Skeletal muscle cell (primary cell): Measurements from ENCODE around the gene PLCB1.

ENCODE experiments used
- DNase-seq: peaks from one replicate; pipeline ENCODE4 v3.0.0-alpha.2; 2010; ENCODE audit warnings: low read depth
- H3K4me3 ChIP-seq: 2 replicates; pipeline ENCODE4 v1.5.1; 2011; ENCODE audit warnings: low read depth, mild to moderate bottlenecking, control low read depth, low read length, moderate library complexity

The PLCB1 gene

GRCh38 chr20:8271727-8272126 lies 139.7 kb downstream of the PLCB1 start:
- DNase-seq, result no peak
- no peak overlapping the region for H3K4me3 ChIP-seq

- H3K4me3 ChIP-seq, result no peak overlapping the region
Measured at GRCh38 chr20:8272766-8273165, 140.7 kb downstream of the PLCB1 start.

GRCh38 chr20:8284902-8285301 lies 152.8 kb downstream of the PLCB1 start:
- no peak for DNase-seq
- H3K4me3 ChIP-seq, result no peak overlapping the region

More at GRCh38 chr20:8272766-8273165, 140.7 kb downstream of the PLCB1 start:
- DNase-seq, result no peak

GRCh38 chr20:8287340-8287739 lies 155.3 kb downstream of the PLCB1 start:
- DNase-seq, result no peak

GRCh38 chr20:8291200-8291599 lies 159.1 kb downstream of the PLCB1 start:
- DNase-seq, result no peak
- no peak overlapping the region for H3K4me3 ChIP-seq

More at GRCh38 chr20:8287340-8287739, 155.3 kb downstream of the PLCB1 start:
- H3K4me3 ChIP-seq, result no peak overlapping the region

GRCh38 chr20:8291873-8292272 lies 159.8 kb downstream of the PLCB1 start:
- H3K4me3 ChIP-seq, result no peak overlapping the region
- DNase-seq, result no peak

- DNase-seq, result no peak
- no peak overlapping the region for H3K4me3 ChIP-seq
Measured at GRCh38 chr20:8292793-8293192, 160.7 kb downstream of the PLCB1 start.

- no peak overlapping the region for H3K4me3 ChIP-seq
- DNase-seq, result no peak
Measured at GRCh38 chr20:8293750-8294149, 161.7 kb downstream of the PLCB1 start.

- no peak overlapping the region for H3K4me3 ChIP-seq
- no peak for DNase-seq
Measured at GRCh38 chr20:8296536-8296935, 164.5 kb downstream of the PLCB1 start.

GRCh38 chr20:8298426-8299043 lies 166.5 kb downstream of the PLCB1 start:
- no peak overlapping the region for H3K4me3 ChIP-seq
- no peak for DNase-seq

- no peak overlapping the region for H3K4me3 ChIP-seq
- DNase-seq, result no peak
Measured at GRCh38 chr20:8299921-8300320, 167.9 kb downstream of the PLCB1 start.

- DNase-seq, result no peak
Measured at GRCh38 chr20:8301655-8302054, 169.6 kb downstream of the PLCB1 start.

GRCh38 chr20:8303651-8304050 lies 171.6 kb downstream of the PLCB1 start:
- H3K4me3 ChIP-seq, result no peak overlapping the region
- no peak for DNase-seq

More at GRCh38 chr20:8301655-8302054, 169.6 kb downstream of the PLCB1 start:
- H3K4me3 ChIP-seq, result no peak overlapping the region

GRCh38 chr20:8304124-8304816 lies 172.2 kb downstream of the PLCB1 start:
- no peak overlapping the region for H3K4me3 ChIP-seq
- no peak for DNase-seq

- H3K4me3 ChIP-seq, result no peak overlapping the region
- no peak for DNase-seq
Measured at GRCh38 chr20:8305449-8305978, 173.4 kb downstream of the PLCB1 start.

GRCh38 chr20:8306937-8307336 lies 174.9 kb downstream of the PLCB1 start:
- no peak for DNase-seq
- no peak overlapping the region for H3K4me3 ChIP-seq

GRCh38 chr20:8309634-8310033 lies 177.6 kb downstream of the PLCB1 start:
- no peak overlapping the region for H3K4me3 ChIP-seq
- DNase-seq, result no peak

GRCh38 chr20:8310618-8311017 lies 178.6 kb downstream of the PLCB1 start:
- DNase-seq, result no peak
- no peak overlapping the region for H3K4me3 ChIP-seq

GRCh38 chr20:8313073-8313472 lies 181.0 kb downstream of the PLCB1 start:
- H3K4me3 ChIP-seq, result no peak overlapping the region
- DNase-seq, result no peak

- no peak overlapping the region for H3K4me3 ChIP-seq
Measured at GRCh38 chr20:8315639-8316573, 183.8 kb downstream of the PLCB1 start.

More at GRCh38 chr20:8315639-8316573, 183.8 kb downstream of the PLCB1 start:
- no peak for DNase-seq
